ENCODE results near the gene CHST3.

- no peak for TF ChIP-seq CTCF (IDR thresholded peaks at IDR 0.05)
- TF ChIP-seq POLR2A (IDR thresholded peaks at IDR 0.05) = no peak
Measured at GRCh38 chr10:71995449-71995848, 31.3 kb downstream of the CHST3 start.
